Caco-2 (cell line): ENCODE measurements around the gene ABCA3. TPM values are rescaled to one million over a fixed set of nuclear protein-coding genes. Genes with fewer than 3 reads are reported as not detected.
"Not testable (repeated sequence)": the region's sequence is repeated elsewhere in the genome, so short reads cannot be mapped to it uniquely, and the experiment has no call there.

Source experiments
- BruUV-seq: library from RNA; stranded (reverse); fragments of 400-500 nt; replicated peaks from 2 replicates; lab custom pipeline; 2021; lab: Mats Ljungman, UMichigan
- CTCF ChIA-PET: fragments of 300-600 bp; sonication (Branson Sonifier 250); formaldehyde crosslinking; loops from one replicate; lab custom pipeline; 2022; ENCODE audit warnings: antibody characterized with exemption; lab: Charles Lee
- POLR2A ChIA-PET: fragments of 300-600 bp; sonication (Branson Sonifier 250); formaldehyde crosslinking; loops from one replicate; lab custom pipeline; 2022; ENCODE audit warnings: antibody characterized with exemption; lab: Charles Lee
- DNase-seq, 2 experiments: peaks; one replicate each; pipeline versions ENCODE4 v3.0.0 to v3.0.0-alpha.2; 2020 to 2022
- H3K27me3 ChIP-seq: replicated peaks from 2 replicates; pipeline ENCODE4 v1.6.0; 2011; ENCODE audit warnings: low read length; ENCODE audit not compliant: control insufficient read depth, insufficient read depth
- H3K36me3 ChIP-seq: 2 replicates; pipeline ENCODE4 v1.5.1; 2011; ENCODE audit warnings: low read length; ENCODE audit not compliant: control insufficient read depth, insufficient read depth
- H3K4me1 ChIP-seq: fragments of 250-450 bp; sonication (Bioruptor Pico); 2 replicates; pipeline ENCODE4 v1.5.1; 2020; ENCODE audit warnings: mild to moderate bottlenecking
- H3K4me3 ChIP-seq: 2 replicates; pipeline ENCODE4 v1.5.1; 2011; ENCODE audit warnings: low read depth, mild to moderate bottlenecking, control low read depth, low read length
- H3K9me3 ChIP-seq: fragments of 250-450 bp; sonication (Bioruptor Pico); 2 replicates; pipeline ENCODE4 v1.5.1; 2020; ENCODE audit warnings: mild to moderate bottlenecking, moderate library complexity
- H3K27ac Mint-ChIP-seq: one replicate; pipeline ENCODE4 v1.8.0; 2022; ENCODE audit warnings: mixed read lengths; ENCODE audit not compliant: unreplicated experiment
- H3K27me3 Mint-ChIP-seq: one replicate; pipeline ENCODE4 v1.8.0; 2022; ENCODE audit warnings: mixed read lengths; ENCODE audit not compliant: insufficient read depth, unreplicated experiment
- H3K36me3 Mint-ChIP-seq: one replicate; pipeline ENCODE4 v1.8.0; 2022; ENCODE audit warnings: mild to moderate bottlenecking, mixed read lengths; ENCODE audit not compliant: insufficient read depth, unreplicated experiment
- H3K4me1 Mint-ChIP-seq: one replicate; pipeline ENCODE4 v1.8.0; 2022; ENCODE audit warnings: low read depth, mixed read lengths; ENCODE audit not compliant: unreplicated experiment
- H3K4me3 Mint-ChIP-seq: one replicate; pipeline ENCODE4 v1.8.0; 2022; ENCODE audit warnings: mild to moderate bottlenecking, moderate library complexity, mixed read lengths; ENCODE audit not compliant: unreplicated experiment
- H3K9me3 Mint-ChIP-seq: one replicate; pipeline ENCODE4 v1.8.0; 2022; ENCODE audit warnings: mixed read lengths; ENCODE audit not compliant: unreplicated experiment
- intact Hi-C: fragments of 100-400 bp; cut with micrococcal nuclease; formaldehyde crosslinking; loops from one replicate; pipeline ENCODE4 v1.10.0; 2022; ENCODE audit not compliant: unreplicated experiment
- total RNA-seq: library from RNA; stranded (reverse); gene quantifications from 2 replicates; pipeline ENCODE4 v1.2.3, GENCODE V29; 2022
- TF ChIP-seq, protein P1 (sequence below), 2 experiments: fragments of 200-600 bp in 1 of 2; IDR thresholded peaks; 1 replicate in 1 of 2; 2 replicates in 1 of 2; pipeline versions ENCODE4 v1.5.1 to v1.8.0; 2011 to 2022; ENCODE audit warnings: antibody characterized with exemption in 1 of 2, control low read depth in 1 of 2, inconsistent platforms in 1 of 2, low read depth in 1 of 2, low read length in 1 of 2, mild to moderate bottlenecking in 1 of 2, moderate library complexity in 1 of 2; ENCODE audit not compliant: insufficient read depth in 1 of 2, severe bottlenecking in 1 of 2, unreplicated experiment in 1 of 2

Gene ABCA3
- total RNA-seq, 1 experiment from 2014 or later, result 16.1 TPM

DNA sequence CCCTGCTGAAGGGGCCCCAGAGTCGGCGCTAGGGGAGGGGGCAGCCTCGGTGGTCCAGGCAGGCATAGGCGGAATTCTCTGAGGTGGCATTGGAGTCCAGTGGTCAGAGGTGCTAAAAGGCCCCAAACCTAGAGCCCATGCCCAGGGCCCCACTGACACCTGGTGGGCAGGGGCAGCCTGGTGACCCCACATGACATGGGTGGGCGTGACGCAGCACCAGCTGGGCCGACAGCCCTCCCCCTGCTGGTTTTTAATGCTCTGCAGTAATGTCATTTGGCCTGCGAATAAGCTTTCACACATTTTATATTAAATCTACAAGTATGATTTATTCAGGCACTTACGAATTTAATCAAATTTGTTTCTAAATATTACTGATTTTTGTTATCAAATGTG lies 70.5 kb downstream of the ABCA3 start:
- ChIA-PET CTCF (no interaction called here), POLR2A (no interaction called here)
- Mint-ChIP-seq H3K4me1 (peaks cover 13% of the 10 kb centered on the region), H3K27ac (no peak overlapping the region), H3K27me3 (no peaks in the 10 kb centered on the region), H3K4me3 (no peak overlapping the region), H3K36me3 (peaks cover 44% of the 10 kb centered on the region), H3K9me3 (no peaks in the 10 kb centered on the region)
- intact Hi-C loops, result no loop called here
- BruUV-seq, result no TSS peak
- Histone ChIP-seq H3K27me3 (no peaks in the 10 kb centered on the region), H3K9me3 (no peaks in the 10 kb centered on the region), H3K4me1 (peaks cover 6% of the 10 kb centered on the region; the same call in 1 of the 2 replicates), H3K4me3 (no peak overlapping the region), H3K36me3 (no peaks in the 10 kb centered on the region)
- DNase-seq, result no peak
- TF ChIP-seq, protein P1, sequence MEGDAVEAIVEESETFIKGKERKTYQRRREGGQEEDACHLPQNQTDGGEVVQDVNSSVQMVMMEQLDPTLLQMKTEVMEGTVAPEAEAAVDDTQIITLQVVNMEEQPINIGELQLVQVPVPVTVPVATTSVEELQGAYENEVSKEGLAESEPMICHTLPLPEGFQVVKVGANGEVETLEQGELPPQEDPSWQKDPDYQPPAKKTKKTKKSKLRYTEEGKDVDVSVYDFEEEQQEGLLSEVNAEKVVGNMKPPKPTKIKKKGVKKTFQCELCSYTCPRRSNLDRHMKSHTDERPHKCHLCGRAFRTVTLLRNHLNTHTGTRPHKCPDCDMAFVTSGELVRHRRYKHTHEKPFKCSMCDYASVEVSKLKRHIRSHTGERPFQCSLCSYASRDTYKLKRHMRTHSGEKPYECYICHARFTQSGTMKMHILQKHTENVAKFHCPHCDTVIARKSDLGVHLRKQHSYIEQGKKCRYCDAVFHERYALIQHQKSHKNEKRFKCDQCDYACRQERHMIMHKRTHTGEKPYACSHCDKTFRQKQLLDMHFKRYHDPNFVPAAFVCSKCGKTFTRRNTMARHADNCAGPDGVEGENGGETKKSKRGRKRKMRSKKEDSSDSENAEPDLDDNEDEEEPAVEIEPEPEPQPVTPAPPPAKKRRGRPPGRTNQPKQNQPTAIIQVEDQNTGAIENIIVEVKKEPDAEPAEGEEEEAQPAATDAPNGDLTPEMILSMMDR (IDR thresholded peaks at IDR 0.05; ENCODE audit: insufficient read depth in 1 of 2, low read depth in 1 of 2, low read length in 1 of 2, severe bottlenecking in 1 of 2, unreplicated experiment in 1 of 2), result no peak

DNA sequence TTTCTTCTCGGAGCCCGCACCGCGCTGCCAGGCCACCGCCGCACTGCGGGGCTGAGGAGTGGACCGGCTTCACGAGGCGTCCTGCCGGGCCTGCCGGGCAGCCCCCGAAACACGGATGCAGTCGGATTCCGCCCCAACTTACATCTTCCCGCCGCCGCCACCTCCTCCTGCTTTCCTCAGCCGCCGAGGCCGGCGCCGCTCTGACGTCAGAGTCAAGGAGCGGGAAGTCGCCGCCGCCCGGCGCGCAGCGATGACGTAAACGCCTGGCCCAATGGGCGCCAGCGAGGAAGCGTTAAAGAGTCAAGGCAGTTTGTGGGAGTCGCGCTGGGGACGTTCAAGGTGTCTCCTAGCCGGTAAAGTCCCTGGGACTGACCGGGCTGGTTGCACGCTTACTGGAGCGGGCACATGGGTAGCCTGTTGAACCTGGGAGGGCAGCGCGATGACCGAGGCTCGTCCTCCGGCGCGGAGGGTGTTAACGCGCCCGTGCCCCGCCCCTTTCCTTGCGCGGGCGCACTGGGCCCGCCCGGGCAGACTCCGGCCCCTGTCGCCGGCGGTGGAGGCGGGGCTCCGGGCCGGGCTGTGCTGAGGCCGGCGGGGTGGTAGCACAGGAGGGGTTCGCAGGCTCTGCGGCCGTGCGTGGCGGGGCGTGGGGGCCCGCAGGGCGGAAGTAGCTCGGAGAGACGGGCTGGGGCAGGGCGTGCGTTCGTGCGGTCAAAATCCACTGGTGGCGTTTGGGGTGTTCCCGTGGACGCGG lies 72.4 kb downstream of the ABCA3 start, which contains the start of gene RNPS1:
RNPS1 (minus strand) TSS at position 214 of the 754 bp plus-strand sequence. CDS start 3,483 bp downstream, outside the sequence.
- Histone ChIP-seq H3K27me3 (no peaks in the 10 kb centered on the region), H3K9me3 (no peaks in the 10 kb centered on the region), H3K4me1 (peaks cover 6% of the 10 kb centered on the region; the same call in 1 of the 2 replicates), H3K36me3 (peaks cover 1% of the 10 kb centered on the region; the same call in 1 of the 2 replicates), H3K4me3 (peak within 1 kb of the TSS; percentile 79)
- peak within 1 kb of the TSS; percentile 99 for H3K27ac Mint-ChIP-seq
- intact Hi-C loops, result loop anchor here (10.0 kb wide), 1 partner anchor 157 kb away; the partner anchor contains the start of gene CCNF
- H3K9me3 Mint-ChIP-seq, result no peaks in the 10 kb centered on the region
- H3K4me1 Mint-ChIP-seq, result peaks cover 13% of the 10 kb centered on the region
- DNase-seq, result peak; percentile 91 to 94
- peaks cover 64% of the 10 kb centered on the region for H3K36me3 Mint-ChIP-seq
- BruUV-seq, result no TSS peak
- POLR2A ChIA-PET, result interaction anchor here (0.9 to 1.5 kb wide), 4 partner anchors 10 to 53 kb away, joined by 3 to 5 read pairs (median 4); partner anchors contain the start of genes ECI1 and PGP
- H3K4me3 Mint-ChIP-seq, result peak within 1 kb of the TSS; percentile 96
- no peaks in the 10 kb centered on the region for H3K27me3 Mint-ChIP-seq
- CTCF ChIA-PET, result interaction anchor here (1.3 to 1.5 kb wide), 2 partner anchors 44 to 73 kb away, joined by 3 to 4 read pairs; no protein-coding TSS in a partner anchor
- TF ChIP-seq, protein P1 (IDR thresholded peaks at IDR 0.05; ENCODE audit: insufficient read depth in 1 of 2, low read depth in 1 of 2, low read length in 1 of 2, severe bottlenecking in 1 of 2, unreplicated experiment in 1 of 2), result no peak

DNA sequence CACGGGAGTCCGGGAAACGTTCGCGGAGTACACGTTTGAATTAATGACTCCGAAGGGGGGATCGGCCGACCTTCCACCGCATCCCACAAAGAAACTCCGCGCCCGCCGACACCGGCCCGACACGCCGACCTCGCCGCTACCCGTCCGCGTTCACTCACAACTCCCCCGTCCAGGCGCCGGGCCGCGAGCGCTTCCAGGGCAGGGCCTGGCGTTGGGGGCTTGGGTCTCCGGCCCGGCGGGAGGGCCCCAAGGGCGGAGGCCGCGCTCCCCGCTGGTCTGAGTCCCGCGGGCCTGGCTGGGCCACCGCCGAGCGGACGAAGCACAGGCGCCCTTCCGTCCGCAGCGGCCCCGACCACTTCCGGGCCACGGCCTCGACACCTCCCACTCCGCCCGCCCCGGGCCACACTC lies 73.0 kb downstream of the ABCA3 start:
- H3K27me3 ChIP-seq, BruUV-seq, H3K9me3 ChIP-seq, H3K27me3 Mint-ChIP-seq, H3K36me3 ChIP-seq, POLR2A ChIA-PET, H3K4me1 ChIP-seq, CTCF ChIA-PET, H3K9me3 Mint-ChIP-seq, DNase-seq: not testable (repeated sequence)
- Mint-ChIP-seq H3K4me1 (peaks cover 13% of the 10 kb centered on the region), H3K36me3 (peaks cover 69% of the 10 kb centered on the region), H3K4me3 (peak overlapping the region; percentile 96), H3K27ac (peak overlapping the region; percentile 99)
- intact Hi-C loops, result loop anchor here (10.0 kb wide), 1 partner anchor 157 kb away; the partner anchor contains the start of gene CCNF
- peak overlapping the region; percentile 79 for H3K4me3 ChIP-seq

DNA sequence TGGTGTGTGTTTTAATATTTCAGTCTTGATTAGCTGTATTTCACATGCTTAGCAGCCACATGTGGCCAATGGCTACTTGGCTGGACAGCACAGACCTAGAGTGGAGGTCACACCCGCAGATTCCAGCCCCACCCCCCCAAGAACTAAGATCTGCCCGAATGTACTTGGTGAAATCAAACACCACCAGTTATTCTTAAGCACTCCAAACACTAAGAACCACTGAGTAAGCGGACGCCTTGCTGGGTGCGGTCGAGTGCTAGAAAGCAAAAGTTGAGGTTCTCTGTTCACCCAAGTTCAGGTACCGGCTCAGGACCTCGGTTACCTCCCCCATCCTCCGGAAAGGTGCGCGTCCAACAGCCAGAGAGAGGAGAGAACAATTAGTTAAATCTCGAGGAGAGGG lies 73.6 kb downstream of the ABCA3 start:
- DNase-seq, CTCF ChIA-PET, BruUV-seq, H3K36me3 ChIP-seq, H3K27me3 ChIP-seq, H3K4me1 ChIP-seq, H3K9me3 ChIP-seq, H3K27me3 Mint-ChIP-seq, H3K9me3 Mint-ChIP-seq, POLR2A ChIA-PET: not testable (repeated sequence)
- peaks cover 76% of the 10 kb centered on the region for H3K36me3 Mint-ChIP-seq
- peak overlapping the region; percentile 79 for H3K4me3 ChIP-seq
- H3K27ac Mint-ChIP-seq, result peak overlapping the region; percentile 99
- peaks cover 13% of the 10 kb centered on the region for H3K4me1 Mint-ChIP-seq
- intact Hi-C loops, result loop anchor here (10.0 kb wide), 1 partner anchor 158 kb away; the partner anchor contains the start of gene CCNF
- peak overlapping the region; percentile 96 for H3K4me3 Mint-ChIP-seq

DNA sequence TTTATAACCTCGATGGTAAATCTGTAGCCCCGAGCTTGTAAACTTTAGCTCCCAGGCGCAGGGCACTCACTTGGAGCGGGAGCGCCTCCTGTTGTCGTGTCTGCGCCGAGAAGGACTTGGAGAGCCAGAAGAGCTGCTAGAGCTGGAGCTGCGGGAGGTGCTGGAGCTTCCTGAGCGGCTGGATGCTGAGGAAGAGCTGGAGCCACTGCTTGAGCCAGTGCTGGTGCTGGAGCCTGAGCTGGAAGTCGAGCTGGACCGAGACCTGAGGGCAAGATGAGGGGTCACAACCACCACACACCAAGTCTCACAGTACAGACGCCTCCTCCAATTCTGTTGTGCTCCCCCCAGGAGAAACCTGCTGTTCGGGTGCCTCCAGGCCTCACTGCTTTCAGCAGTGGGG lies 77.5 kb downstream of the ABCA3 start:
- H3K4me3 Mint-ChIP-seq, H3K36me3 ChIP-seq, H3K4me3 ChIP-seq, H3K27me3 Mint-ChIP-seq, H3K4me1 ChIP-seq, H3K27ac Mint-ChIP-seq, H3K9me3 Mint-ChIP-seq, H3K9me3 ChIP-seq, BruUV-seq, DNase-seq, H3K4me1 Mint-ChIP-seq, H3K27me3 ChIP-seq: not testable (repeated sequence)
- peaks cover 95% of the 10 kb centered on the region for H3K36me3 Mint-ChIP-seq
- POLR2A ChIA-PET, result interaction anchor here (1.1 kb wide), 1 partner anchor 11 kb away, joined by 4 read pairs; the partner anchor contains the start of gene ECI1
- CTCF ChIA-PET, result interaction anchor here (1.2 kb wide), 1 partner anchor 12 kb away, joined by 3 read pairs; the partner anchor contains the start of gene ECI1
- intact Hi-C loops, result loop anchor here (10.0 kb wide), 1 partner anchor 162 kb away; the partner anchor contains the start of gene CCNF
